ENCODE data around the gene HYLS1.

The HYLS1 gene

GRCh38 chr11:125916683-125917347, 29.3 kb downstream of the HYLS1 start:
- H4K20me1 ChIP-seq (ENCODE audit: control insufficient read depth, insufficient read depth, low read depth, low read length), result no peaks in the 10 kb centered on the region
- no peaks in the 10 kb centered on the region for H3K79me2 ChIP-seq (ENCODE audit: control insufficient read depth, low read length)
- no peak overlapping the region for H3K27ac ChIP-seq (ENCODE audit: low read depth, low read length)
- peaks cover 18% of the 10 kb centered on the region for H3K27me3 ChIP-seq (ENCODE audit: control insufficient read depth, low read length)
- TF ChIP-seq EZH2phosphoT487 (IDR thresholded peaks at IDR 0.05; ENCODE audit: borderline replicate concordance, low read length) (no peak), CTCF (IDR thresholded peaks at IDR 0.05; ENCODE audit: low read depth, low read length, poor library complexity, severe bottlenecking) (no peak)
- no peaks in the 10 kb centered on the region for H3K9me2 ChIP-seq (replicated peaks; ENCODE audit: control insufficient read depth, low read length)
- H3K9me3 ChIP-seq (ENCODE audit: control insufficient read depth, insufficient read depth, low read length), result no peaks in the 10 kb centered on the region
- H3K36me3 ChIP-seq (ENCODE audit: control insufficient read depth, low read length), result no peaks in the 10 kb centered on the region
- H3K4me2 ChIP-seq (ENCODE audit: low read length), result no peak overlapping the region
- no peaks in the 10 kb centered on the region for H3F3A ChIP-seq (ENCODE audit: control insufficient read depth, insufficient read depth)
- H3K4me3 ChIP-seq (ENCODE audit: low read length), result no peak overlapping the region
- H3K4me1 ChIP-seq (ENCODE audit: control insufficient read depth, low read length), result no peaks in the 10 kb centered on the region

GRCh38 chr11:125918140-125918840, 30.8 kb downstream of the HYLS1 start:
- H3F3A ChIP-seq (ENCODE audit: control insufficient read depth, insufficient read depth), result no peaks in the 10 kb centered on the region
- H3K4me1 ChIP-seq (ENCODE audit: control insufficient read depth, low read length), result no peaks in the 10 kb centered on the region
- no peaks in the 10 kb centered on the region for H4K20me1 ChIP-seq (ENCODE audit: control insufficient read depth, insufficient read depth, low read depth, low read length)
- no peaks in the 10 kb centered on the region for H3K36me3 ChIP-seq (ENCODE audit: control insufficient read depth, low read length)
- H3K27me3 ChIP-seq (ENCODE audit: control insufficient read depth, low read length), result peaks cover 28% of the 10 kb centered on the region
- TF ChIP-seq EZH2phosphoT487 (IDR thresholded peaks at IDR 0.05; ENCODE audit: borderline replicate concordance, low read length) (no peak), CTCF (IDR thresholded peaks at IDR 0.05; ENCODE audit: low read depth, low read length, poor library complexity, severe bottlenecking) (no peak)
- no peak overlapping the region for H3K4me2 ChIP-seq (ENCODE audit: low read length)
- no peaks in the 10 kb centered on the region for H3K79me2 ChIP-seq (ENCODE audit: control insufficient read depth, low read length)
- no peaks in the 10 kb centered on the region for H3K9me2 ChIP-seq (replicated peaks; ENCODE audit: control insufficient read depth, low read length)
- no peak overlapping the region for H3K4me3 ChIP-seq (ENCODE audit: low read length)
- H3K27ac ChIP-seq (ENCODE audit: low read depth, low read length), result no peak overlapping the region
- H3K9me3 ChIP-seq (ENCODE audit: control insufficient read depth, insufficient read depth, low read length), result no peaks in the 10 kb centered on the region

- Histone ChIP-seq H3K79me2 (ENCODE audit: control insufficient read depth, low read length) (no peaks in the 10 kb centered on the region), H3K27me3 (ENCODE audit: control insufficient read depth, low read length) (peaks cover 31% of the 10 kb centered on the region), H3K9me2 (replicated peaks; ENCODE audit: control insufficient read depth, low read length) (no peaks in the 10 kb centered on the region), H3F3A (ENCODE audit: control insufficient read depth, insufficient read depth) (no peaks in the 10 kb centered on the region), H3K4me1 (ENCODE audit: control insufficient read depth, low read length) (no peaks in the 10 kb centered on the region), H3K4me2 (ENCODE audit: low read length) (no peak overlapping the region), H3K4me3 (ENCODE audit: low read length) (no peak overlapping the region), H3K9me3 (ENCODE audit: control insufficient read depth, insufficient read depth, low read length) (no peaks in the 10 kb centered on the region), H3K36me3 (ENCODE audit: control insufficient read depth, low read length) (no peaks in the 10 kb centered on the region), H3K27ac (ENCODE audit: low read depth, low read length) (no peak overlapping the region), H4K20me1 (ENCODE audit: control insufficient read depth, insufficient read depth, low read depth, low read length) (no peaks in the 10 kb centered on the region)
- no peak for TF ChIP-seq CTCF (IDR thresholded peaks at IDR 0.05; ENCODE audit: low read depth, low read length, poor library complexity, severe bottlenecking)
- TF ChIP-seq EZH2phosphoT487 (IDR thresholded peaks at IDR 0.05; ENCODE audit: borderline replicate concordance, low read length), result no peak
Measured at GRCh38 chr11:125921042-125921441, 33.6 kb downstream of the HYLS1 start.

Data from DOHH2 (cell line).